Stimulated activated CD8-positive, alpha-beta memory T cell treated with anti-CD3 and anti-CD28 coated beads, Interleukin-12 subunit alpha, Interleukin-12 subunit beta, amount 100 ng/mL, for 1 hour (primary cell): ENCODE data around the gene PRKAR2B.
"Not testable (repeated sequence)": the region's sequence is repeated elsewhere in the genome, so short reads cannot be mapped to it uniquely, and the experiment has no call there.

ENCODE experiments used
- DNase-seq: peaks from one replicate; pipeline ENCODE4 v3.0.0-alpha.2; 2020; ENCODE audit warnings: low read depth

The PRKAR2B gene

DNA sequence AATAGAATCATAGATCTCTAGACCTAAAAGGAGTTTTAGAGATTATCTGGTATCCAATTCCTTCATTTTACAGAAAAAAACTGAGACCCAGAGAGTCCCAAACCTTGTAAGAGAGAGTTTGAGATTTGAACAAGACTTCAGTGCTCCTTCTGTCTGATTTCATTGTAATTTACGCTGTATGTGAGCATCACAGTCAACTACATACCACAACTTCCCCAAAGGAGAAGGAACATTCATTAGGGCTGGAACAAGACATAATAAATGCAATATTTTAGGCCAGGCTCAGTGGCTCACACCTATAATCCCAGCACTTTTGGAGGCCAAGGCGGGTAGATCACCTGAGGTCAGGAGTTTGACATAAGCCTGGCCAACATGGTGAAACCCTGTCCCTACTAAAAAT, 17.3 kb upstream of the PRKAR2B start:
- DNase-seq, result no peak

DNA sequence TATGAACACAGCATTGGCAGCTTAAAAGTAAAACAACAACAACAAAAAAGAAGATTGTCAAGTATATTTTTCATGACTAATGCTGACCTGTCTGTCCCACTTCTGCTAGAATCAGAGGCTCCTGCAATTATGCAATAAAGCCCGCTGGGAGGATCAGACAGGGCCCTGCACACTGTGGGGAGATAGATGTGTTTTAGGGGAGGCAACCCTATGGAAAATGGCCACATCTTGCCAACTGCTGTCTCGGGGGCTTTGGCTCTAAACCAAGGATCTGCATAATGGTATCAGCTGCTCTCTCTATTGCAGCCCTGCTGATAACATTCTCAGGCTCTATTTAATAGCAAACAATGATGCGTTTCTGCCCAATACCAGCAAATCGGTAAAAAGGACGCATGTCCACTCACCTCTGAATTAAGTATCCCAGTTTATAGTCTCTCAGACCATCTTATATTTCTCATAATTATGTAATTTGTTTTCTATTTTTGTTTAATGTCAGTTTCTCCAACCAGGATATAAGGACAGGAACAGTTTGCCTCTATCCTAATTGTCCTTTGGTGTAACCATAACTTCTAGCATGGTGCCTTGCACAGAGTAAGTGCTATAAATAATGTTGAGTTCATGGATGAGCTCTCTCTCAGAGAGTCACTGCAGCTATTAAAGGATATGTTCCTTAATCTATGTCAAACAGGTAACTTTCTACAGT, 15.3 kb upstream of the PRKAR2B start:
- DNase-seq, result no peak

DNA sequence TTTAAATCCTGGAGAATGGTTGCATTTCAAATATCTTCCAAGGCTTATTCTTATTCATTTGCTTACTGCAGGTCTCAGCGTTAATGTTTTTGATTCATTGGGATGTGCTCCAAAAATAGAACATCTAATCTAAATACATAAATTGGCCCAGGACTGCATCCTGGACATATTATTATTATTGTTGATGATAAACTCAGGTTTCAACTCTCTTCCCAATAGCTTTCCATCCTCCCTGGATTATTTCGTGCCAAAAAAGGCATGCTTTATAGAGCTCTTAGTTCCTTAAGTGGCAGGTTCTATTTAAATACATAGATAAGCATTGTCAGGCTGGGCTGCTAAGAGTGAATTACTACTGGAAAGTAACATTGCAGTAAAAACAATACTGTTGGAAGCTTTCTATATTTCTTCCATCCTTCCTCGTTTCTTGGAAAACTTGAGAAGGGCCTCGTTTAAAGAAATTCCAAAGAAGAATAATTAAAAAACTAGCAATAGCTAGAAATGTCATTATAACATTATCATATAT, 14.7 kb upstream of the PRKAR2B start:
- DNase-seq, result no peak

DNA sequence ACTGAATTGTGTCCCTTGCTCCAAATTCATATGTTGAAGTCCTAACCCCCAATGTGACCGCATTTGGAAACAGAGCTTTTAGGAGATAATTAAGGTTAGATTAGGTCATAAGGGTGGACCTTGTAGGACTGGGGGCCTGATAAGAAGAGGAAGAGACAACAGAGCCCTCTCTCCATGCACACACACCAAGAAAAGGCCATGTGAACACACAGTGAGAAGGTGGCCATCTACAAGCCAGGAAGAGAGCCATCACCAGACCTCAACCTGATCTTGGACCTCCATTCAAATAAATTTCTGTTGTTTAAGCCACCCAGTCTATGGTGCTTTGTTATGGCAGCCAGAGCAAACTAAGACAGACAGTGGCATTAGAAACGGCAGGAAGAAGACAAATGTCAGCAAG, 12.5 kb upstream of the PRKAR2B start:
- no peak for DNase-seq

DNA sequence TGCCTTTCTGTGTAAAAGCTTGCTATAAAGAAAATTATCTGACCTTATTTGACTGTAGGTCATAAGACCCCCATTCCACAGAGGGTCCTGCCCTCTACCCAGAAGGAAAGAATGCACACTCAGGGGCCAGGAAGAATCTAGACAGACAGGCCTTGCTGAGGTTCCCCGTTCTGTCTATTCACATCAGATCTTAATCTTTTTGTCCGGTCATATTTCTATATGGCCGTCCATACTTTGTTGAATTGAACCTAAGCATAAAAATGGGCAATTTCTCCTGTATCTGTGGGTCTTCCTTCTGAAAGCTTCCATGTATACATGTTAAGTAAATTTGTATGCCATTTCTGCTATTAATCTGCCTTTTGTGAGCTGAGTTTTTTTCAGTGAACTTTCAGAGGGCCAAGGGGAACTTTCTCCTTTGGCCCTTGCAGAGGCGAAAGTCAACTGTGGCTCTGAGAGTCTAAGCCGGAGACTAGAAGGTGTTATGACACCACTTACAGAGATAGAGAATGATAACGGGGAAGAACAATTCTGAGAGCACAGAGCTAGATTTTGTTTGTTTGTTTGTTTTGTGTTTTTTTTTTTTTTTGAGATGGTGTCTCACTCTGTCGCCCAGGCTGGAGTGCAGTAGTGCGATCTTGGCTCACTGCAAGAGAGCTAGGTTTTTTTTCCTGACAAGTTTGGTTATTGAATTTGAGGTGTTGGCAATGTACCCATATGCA, 11.6 kb upstream of the PRKAR2B start:
- no peak for DNase-seq

DNA sequence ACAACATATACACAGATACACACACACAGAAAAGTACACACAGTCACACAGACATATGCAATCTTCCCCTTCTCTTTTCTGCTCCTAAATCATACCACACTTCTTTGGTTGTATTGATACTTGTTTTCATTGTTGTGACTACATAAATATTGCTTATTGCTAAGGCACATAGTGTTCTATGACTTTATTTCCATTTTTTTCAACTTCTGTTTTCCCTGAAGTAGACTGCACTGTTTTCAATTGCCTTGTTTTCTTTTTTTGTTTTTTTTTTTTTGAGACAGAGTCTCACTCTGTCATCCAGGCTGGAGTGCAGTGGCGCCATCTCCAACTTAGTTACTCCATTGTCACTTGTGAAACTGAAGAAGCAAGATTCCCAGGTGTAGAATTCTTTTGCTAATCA, 10.0 kb upstream of the PRKAR2B start:
- DNase-seq, result no peak

DNA sequence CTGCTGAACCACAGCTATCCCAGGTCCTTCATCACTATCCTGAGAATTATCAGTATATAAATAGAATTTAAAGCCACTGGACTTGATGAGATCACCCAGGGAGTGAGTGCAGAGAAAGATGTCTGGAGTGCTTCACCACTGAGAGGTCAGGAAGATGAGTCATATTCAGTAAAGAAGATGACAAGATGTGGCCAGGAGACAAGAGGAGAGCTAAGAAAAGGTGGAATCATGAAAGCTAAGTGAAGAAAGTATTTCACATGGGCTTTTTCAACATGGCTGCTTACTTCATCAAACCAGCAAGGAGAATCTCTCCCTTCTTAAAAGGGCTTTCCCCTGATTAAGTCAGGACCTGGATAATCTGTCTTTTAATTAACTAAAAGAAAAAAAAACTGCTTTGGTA, 9.1 kb upstream of the PRKAR2B start:
- no peak for DNase-seq

DNA sequence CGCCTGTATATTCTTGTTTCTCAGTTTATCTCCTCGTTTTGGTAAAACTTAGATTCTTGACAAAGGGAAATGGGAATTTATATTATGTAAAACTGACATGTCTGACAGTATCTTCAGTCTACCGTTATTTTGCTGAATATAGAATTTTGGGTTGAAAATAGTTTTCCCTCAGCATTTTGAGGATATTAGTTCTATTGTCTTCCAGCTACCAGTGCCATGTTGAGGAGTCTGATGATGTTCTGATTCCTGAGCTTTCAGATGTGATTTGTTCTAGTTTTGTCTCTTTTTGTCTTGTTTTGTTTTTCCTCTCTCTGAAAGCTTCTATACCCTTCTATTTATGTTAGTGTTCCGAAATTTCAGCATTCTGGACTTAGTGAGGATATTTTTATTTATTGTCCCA, 8.0 kb upstream of the PRKAR2B start:
- DNase-seq, result no peak

DNA sequence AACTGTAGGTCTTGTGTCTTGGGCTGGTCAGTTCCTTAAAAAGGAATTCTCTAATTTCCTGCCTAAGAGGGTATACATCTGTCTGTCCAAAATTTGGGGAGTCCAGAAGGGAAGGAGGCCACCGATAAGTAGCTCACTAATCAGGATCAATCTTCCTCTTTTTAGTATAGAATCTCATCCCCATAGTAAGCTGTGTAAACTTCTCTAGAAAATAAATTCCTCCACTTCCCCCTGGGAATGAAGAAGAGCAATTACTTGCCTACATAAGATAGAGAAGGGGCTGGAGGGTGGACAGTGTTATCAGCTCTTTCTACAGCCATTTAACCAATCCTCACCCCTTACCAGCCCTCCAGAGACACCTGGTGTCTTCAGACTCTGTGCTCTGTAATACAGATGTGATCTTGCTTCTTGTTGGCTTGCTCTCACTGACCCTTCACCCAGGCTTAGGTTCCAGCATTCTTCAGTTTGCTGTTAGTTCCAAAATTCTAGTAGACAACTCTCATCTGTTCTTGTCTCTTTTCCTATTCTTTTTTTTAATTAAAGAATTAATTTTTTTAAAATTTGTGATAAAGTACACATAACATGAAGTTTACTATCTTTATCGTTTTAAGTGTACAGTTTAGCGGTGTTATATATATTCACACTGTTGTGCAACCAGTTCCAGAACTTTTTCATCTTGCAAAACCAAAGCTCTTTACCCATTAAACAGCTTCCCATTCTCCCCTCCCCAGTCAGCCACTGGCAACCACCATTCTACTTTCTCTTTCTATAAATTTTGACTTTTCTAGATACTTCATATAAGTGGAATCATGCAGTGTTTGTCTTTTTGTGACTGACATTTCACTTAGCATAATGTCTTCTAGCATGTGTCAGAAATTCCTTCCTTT, 6.5 kb upstream of the PRKAR2B start:
- DNase-seq, result no peak

DNA sequence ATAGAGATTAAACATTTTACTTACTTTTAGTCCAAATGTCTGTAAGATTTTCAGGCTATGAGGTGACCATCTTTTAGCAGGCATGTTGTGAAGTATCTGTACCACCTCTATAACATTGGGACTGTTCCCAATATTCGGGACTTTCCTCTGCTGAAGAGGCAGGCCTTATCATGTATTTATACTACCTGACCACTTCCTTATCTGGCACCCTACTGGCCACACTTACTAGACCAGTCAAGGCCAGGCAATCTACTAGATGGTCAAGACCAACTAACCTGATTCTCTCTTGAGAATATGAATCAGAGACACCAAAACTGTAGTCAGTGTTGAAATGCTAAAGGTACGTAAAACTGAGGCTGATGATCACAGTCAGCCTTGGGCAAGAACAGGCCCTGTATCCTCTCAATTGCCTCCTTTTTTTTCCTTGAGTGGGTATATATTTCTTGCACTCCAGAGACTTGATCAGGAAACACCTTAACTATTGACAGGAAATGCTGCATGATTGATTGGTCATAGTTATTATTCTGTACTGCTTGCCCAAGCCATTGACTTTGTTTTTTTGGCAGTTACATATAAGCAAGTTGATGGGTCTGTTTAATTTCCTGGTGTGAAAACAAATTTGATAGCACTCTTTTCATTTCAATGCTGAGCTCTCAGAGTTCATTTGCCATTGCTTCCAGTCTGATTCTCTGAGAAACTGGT, 5.2 kb upstream of the PRKAR2B start:
- no peak for DNase-seq

DNA sequence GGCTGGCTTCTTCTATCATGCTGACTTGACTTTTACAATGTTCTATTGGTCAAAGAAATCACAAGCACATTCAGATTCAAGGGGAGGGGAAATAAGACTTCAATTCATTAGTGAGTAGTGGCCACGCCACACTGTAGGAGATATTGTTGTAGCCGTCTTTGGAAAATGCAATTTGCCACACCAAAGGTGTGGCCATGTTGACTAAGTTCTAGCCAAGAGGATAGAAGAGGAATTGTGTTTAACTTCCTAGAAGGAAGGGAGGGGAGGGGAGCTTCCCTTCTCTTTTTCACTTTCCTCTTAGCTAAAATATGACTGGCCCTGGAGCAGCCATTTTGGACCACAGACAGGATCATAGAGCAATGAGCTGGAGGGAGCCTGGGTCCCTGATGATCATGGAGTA, 3.4 kb upstream of the PRKAR2B start:
- DNase-seq, result no peak

DNA sequence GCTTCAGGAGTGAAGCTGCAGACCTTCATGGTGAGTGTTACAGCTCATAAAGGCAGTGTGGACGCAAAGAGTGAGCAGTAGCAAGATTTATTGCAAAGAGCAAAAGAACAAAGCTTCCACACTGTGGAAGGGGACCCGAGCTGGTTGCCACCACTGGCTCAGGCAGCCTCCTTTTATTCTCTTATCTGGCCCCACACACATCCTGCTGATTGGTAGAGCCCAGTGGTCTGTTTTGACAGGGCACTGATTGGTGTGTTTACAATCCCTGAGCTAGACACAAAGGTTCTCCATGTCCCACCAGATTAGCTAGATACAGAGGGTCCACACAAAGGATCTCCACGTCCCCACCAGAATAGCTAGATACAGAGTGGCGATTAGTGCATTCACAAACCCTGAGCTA, 2.7 kb upstream of the PRKAR2B start:
- not testable (repeated sequence) for DNase-seq

DNA sequence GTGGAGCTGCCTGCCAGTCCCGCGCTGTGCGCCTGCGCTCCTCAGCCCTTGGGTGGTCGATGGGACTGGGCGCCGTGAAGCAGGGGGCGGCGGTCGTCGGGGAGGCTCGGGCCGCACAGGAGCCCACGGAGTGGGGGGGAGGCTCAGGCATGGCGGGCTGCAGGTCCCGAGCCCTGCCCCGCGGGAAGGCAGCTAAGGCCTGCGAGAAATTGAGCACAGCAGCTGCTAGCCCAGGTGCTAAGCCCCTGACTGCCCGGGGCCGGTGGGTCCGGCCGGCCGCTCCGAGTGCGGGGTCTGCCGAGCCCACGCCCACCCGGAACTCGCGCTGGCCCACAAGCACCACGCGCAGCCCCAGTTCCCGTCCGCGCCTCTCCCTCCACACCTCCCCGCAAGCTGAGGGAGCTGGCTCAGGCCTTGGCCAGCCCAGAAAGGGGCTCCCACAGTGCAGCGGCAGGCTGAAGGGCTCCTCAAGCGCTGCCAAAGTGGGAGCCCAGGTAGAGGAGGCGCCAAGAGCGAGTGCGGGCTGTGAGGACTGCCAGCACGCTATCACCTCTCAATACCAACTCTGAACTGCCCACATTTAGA, 2.1 kb upstream of the PRKAR2B start:
- DNase-seq, result not testable (repeated sequence)

DNA sequence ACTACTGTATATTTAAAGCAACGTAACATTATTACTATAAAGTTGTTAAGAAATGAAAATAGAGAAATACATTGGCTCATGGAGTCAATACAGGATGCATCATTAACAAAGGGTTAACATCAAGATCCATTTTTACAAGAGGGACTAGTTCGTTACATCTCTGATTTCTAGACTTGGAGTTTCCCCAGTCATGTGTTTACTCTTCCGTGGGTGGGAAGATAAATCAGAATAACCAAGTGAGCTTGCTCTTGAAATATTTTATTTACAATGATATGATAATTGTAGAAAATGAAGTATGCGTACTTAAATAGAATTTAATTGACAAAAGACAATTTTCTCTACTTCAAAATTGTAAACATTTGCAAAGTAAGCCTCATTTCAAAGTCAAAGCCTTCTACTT, 1.0 kb upstream of the PRKAR2B start:
- no peak for DNase-seq

DNA sequence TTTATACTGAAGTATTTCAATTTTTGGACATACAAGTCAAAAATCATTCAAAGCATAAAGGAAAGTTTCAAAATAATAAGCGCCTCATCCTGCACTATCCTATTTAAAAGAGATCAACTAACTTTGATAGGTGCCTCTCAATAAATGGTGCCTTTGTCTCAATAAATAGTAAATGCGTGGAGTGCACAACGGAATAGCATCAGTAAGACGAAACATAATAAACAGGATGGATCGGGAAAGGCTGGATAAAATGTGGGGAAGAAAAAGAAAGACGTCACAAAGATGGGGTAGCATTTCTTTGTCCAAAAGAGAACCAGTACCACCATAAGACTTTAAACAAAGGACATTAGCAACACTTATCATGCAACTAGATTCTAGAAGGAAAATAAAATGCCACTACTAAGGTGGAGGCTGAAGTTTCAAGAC, 571 bp upstream of the PRKAR2B start:
- DNase-seq, result no peak

DNA sequence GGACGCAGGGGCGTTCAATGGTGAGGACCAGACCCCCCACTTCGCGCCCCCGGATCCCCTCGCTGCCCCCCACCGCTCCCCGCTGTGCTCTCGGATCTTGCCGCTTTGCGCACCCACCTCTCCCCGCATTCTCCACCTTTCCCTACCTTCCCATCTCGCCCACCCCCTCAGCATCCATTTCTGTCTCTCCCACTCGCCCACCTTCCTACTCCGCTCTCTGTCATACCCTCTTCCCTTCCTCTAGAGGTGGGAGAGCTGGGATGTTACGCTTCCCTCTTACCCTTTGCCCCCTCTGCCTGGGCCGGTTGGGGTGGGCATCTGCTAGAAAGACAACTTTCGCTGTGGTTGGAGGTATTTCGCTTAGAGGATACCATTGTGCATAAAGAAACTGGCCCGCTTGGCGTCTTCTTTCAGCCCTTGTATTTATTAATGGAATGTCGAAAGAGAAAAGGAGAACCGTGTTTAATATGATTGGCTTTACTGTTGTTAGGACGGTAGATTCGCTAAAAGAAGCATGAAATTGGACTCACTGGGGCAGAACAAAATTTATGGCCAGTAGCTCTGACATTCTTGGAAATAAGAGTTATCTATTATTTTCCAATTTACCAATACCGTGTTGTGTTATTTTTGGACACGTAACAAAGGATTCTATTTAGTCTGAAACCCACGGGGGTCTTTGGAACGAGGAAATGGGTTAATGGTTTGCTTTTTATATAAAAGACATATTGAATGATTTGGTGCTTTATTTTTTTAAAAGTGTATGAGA, 873 bp downstream of the PRKAR2B start:
- DNase-seq, result no peak

DNA sequence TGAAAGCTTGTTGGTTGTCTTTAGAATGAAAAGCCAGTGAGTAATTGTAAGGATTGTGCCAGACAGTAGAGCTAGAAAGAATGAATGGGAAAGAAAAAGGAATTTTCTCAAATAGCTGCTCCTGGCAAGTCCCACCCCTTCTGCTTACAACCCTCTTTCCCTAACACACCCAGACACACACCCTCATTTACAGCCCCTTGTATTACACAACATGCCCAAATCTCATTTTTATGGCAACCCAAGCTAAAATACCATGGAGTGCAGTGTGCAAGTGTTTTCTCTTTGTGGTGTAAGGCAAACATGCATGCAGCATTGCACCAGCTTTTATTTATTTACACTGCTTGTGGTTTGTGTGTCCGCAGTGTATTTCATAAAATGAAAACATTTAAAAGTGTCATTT, 1.5 kb downstream of the PRKAR2B start:
- no peak for DNase-seq

DNA sequence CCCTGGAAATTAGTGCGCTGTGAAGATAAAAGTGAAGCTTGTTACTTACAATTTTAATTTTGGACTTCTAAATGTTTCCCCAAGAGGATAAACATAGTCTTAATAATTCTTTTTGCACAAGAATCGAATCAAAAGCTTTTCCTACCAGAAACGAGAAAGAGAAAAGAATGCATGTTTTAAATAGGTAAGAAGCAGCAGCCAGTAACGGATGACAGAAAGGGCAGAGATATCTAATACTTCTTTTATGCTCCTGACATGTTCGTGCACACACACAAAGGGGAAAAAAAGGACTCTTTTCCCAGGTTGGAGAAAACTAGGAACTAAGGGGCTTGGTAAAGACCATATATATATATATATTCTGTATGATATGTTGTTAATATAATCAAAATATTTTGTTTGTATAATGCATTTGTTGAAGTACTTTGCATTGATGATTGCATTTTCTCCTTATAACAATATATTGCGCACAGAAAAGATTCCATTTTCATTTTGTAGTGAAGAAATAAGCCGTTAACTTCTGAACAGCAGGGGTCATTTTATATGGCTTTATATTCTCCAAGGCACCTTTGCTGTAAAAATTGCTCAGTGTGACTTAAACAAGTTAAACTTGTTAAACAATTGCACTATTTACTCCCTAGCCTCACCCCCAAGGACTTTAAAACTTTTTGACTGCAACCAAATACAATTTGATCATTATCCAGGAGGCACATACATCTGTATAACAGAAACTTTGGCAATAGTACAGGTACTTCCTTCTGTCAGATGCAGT, 2.2 kb downstream of the PRKAR2B start:
- DNase-seq, result no peak

DNA sequence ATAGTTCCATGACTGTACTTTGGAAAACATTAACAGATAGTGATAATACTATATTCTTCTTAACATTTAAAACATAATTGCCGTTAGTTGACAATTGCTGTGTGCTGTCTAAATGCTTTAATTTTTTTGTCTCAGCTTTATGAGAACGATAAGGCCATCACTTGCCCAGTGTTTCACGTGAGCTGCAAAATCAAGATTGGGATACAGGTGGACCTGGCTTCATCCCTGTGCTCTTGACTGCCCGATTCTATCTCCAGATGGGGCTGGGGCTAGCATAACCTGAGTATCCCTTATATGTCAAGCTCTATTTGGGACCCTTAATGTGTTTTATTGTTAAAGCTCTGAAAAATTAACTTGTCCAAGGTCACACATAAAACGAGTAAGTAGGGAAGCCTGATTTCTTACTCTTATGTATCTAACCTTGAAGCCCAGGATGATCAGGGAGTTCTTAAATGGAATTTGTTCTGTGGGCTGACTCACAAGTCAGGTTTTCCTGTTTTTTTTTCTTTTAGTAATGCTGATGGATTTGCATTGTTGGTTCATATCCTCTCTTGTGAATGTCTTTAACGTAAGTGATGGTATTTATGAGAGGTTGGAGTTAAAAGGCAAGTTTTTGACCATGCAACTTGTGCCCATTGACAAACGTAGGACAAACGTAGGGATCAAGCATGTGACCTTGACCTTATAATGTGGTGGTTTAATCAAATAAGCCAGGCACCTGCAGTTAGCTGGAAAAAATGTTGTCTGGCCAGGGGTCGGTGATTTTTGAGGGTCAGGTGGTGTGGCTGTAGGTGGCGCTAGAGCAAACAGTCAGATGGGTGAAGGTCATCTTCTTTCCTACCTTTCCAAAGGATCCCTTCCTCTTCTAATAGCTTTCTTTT, 3.6 kb downstream of the PRKAR2B start:
- DNase-seq, result no peak
